ENCODE results near the gene PLXNA2. TPM values are rescaled to one million over a fixed set of nuclear protein-coding genes. Genes with fewer than 3 reads are reported as not detected.

PLXNA2 gene
- total RNA-seq, 2 experiments from 2014 or later = 0.13 to 0.23 TPM

GRCh38 chr1:208044589-208045462, 199.4 kb downstream of the PLXNA2 start:
- ChIA-PET CTCF (no interaction called here), POLR2A (no interaction called here)
- intact Hi-C loops (cut with micrococcal nuclease) = no loop called here
- no peaks in the 10 kb centered on the region for H3K36me3 Mint-ChIP-seq (ENCODE audit: low read depth)
- no peaks in the 10 kb centered on the region for H3K27me3 Mint-ChIP-seq
- DNase-seq (no peak), ATAC-seq (peak; percentile 30)
- no peaks in the 10 kb centered on the region for H3K4me1 Mint-ChIP-seq (ENCODE audit: low read depth)
- H3K27ac Mint-ChIP-seq = no peak overlapping the region
- TF ChIP-seq, protein P1, sequence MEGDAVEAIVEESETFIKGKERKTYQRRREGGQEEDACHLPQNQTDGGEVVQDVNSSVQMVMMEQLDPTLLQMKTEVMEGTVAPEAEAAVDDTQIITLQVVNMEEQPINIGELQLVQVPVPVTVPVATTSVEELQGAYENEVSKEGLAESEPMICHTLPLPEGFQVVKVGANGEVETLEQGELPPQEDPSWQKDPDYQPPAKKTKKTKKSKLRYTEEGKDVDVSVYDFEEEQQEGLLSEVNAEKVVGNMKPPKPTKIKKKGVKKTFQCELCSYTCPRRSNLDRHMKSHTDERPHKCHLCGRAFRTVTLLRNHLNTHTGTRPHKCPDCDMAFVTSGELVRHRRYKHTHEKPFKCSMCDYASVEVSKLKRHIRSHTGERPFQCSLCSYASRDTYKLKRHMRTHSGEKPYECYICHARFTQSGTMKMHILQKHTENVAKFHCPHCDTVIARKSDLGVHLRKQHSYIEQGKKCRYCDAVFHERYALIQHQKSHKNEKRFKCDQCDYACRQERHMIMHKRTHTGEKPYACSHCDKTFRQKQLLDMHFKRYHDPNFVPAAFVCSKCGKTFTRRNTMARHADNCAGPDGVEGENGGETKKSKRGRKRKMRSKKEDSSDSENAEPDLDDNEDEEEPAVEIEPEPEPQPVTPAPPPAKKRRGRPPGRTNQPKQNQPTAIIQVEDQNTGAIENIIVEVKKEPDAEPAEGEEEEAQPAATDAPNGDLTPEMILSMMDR (IDR thresholded peaks at IDR 0.05) = no peak
- H3K9me3 Mint-ChIP-seq = no peaks in the 10 kb centered on the region
- H3K4me3 Mint-ChIP-seq = no peak overlapping the region

GRCh38 chr1:208043691-208044181, 200.4 kb downstream of the PLXNA2 start:
- ChIA-PET POLR2A (no interaction called here), CTCF (no interaction called here)
- TF ChIP-seq, protein P1 (IDR thresholded peaks at IDR 0.05) = no peak
- no peak for ATAC-seq
- no peaks in the 10 kb centered on the region for H3K27me3 Mint-ChIP-seq
- intact Hi-C loops (cut with micrococcal nuclease) = no loop called here
- H3K4me1 Mint-ChIP-seq (ENCODE audit: low read depth) = no peaks in the 10 kb centered on the region
- H3K4me3 Mint-ChIP-seq = no peak overlapping the region
- no peak for DNase-seq
- H3K27ac Mint-ChIP-seq = no peak overlapping the region
- H3K36me3 Mint-ChIP-seq (ENCODE audit: low read depth) = no peaks in the 10 kb centered on the region
- no peaks in the 10 kb centered on the region for H3K9me3 Mint-ChIP-seq

DNA sequence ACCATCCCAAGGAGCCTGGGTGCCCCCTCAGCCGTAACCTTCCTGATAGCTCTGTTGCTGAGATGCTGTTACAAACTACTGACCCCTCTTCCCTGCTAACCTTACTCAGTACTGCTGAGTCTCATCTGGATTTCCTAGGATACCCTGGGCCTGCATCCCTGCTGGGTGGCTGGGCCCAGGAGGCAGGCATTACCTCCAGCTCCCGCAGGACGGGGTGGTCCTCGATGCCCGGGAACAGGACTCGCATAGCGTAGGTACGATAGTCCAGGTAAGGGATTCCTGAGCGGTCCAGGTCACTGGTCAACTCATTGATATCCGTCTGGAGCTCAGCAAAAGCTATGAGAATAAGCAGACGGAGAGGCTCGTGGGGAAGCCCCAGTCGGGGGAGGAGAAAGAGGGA, 201.3 kb downstream of the PLXNA2 start:
- Mint-ChIP-seq H3K4me1 (ENCODE audit: low read depth) (no peaks in the 10 kb centered on the region), H3K36me3 (ENCODE audit: low read depth) (no peaks in the 10 kb centered on the region), H3K27me3 (no peaks in the 10 kb centered on the region), H3K9me3 (no peaks in the 10 kb centered on the region), H3K27ac (no peak overlapping the region), H3K4me3 (no peak overlapping the region)
- ChIA-PET CTCF (interaction anchor here (0.9 to 2.5 kb wide), 3 partner anchors 21 to 202 kb away, joined by 3 to 9 read pairs (median 5); no protein-coding TSS in a partner anchor), POLR2A (no interaction called here)
- intact Hi-C loops (cut with micrococcal nuclease) = no loop called here
- TF ChIP-seq, protein P1 (IDR thresholded peaks at IDR 0.05) = no peak
- no peak for DNase-seq
- ATAC-seq = no peak

DNA sequence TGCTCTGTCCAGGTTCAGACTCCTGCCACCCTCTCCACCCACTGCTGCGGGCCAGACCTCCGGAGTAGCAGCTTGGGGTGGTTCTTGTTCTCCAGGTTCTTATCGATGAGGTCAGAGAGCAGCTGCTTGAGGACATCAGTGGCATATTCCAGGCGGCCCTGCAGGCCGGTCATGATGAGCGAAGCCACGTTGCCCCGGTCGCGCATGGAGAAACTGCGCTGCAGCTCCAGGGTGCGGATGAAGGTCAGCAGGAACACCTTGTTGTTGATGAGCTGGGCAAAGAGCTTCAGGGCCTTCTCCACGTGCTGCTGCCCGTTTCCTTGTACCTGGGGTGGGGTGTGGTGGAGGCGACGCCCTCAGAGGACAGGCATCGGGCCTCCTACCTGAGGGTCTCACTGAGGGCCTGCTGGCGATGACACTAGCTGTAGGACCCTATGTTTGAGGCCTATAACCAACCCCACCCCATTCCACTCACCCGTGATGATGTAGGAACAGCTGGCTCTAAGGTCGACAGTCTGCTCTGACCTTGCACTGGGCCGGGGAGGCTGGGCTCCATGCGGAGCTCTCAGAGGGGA, 202.1 kb downstream of the PLXNA2 start:
- ChIA-PET POLR2A (no interaction called here), CTCF (interaction anchor here (0.9 to 2.5 kb wide), 4 partner anchors 20 to 203 kb away, joined by 3 to 9 read pairs (median 6); no protein-coding TSS in a partner anchor)
- ATAC-seq = no peak
- Mint-ChIP-seq H3K9me3 (no peaks in the 10 kb centered on the region), H3K36me3 (ENCODE audit: low read depth) (no peaks in the 10 kb centered on the region), H3K4me1 (ENCODE audit: low read depth) (no peaks in the 10 kb centered on the region), H3K4me3 (no peak overlapping the region), H3K27ac (no peak overlapping the region), H3K27me3 (no peaks in the 10 kb centered on the region)
- TF ChIP-seq, protein P1 (IDR thresholded peaks at IDR 0.05) = no peak
- intact Hi-C loops (cut with micrococcal nuclease) = no loop called here
- no peak for DNase-seq

GRCh38 chr1:208041505-208041904, 202.7 kb downstream of the PLXNA2 start:
- Mint-ChIP-seq H3K27me3 (no peaks in the 10 kb centered on the region), H3K4me3 (no peak overlapping the region), H3K4me1 (ENCODE audit: low read depth) (no peaks in the 10 kb centered on the region), H3K27ac (no peak overlapping the region), H3K9me3 (no peaks in the 10 kb centered on the region), H3K36me3 (ENCODE audit: low read depth) (no peaks in the 10 kb centered on the region)
- ChIA-PET POLR2A (no interaction called here), CTCF (interaction anchor here (1.3 to 2.5 kb wide), 4 partner anchors 19 to 204 kb away, joined by 3 to 9 read pairs (median 5); no protein-coding TSS in a partner anchor)
- ATAC-seq (no peak), DNase-seq (no peak)
- TF ChIP-seq, protein P1 (IDR thresholded peaks at IDR 0.05) = no peak
- intact Hi-C loops (cut with micrococcal nuclease) = no loop called here
